HG03558 (cell line): ENCODE results near the gene PARP1.

Experiments used
- ATAC-seq: cut with Tn5 transposase; IDR thresholded peaks from one replicate; pipeline ENCODE4 v1.9.1; 2021; ENCODE audit warnings: moderate number of reproducible peaks; ENCODE audit not compliant: unreplicated experiment; ENCODE audit errors: extremely low read depth

The PARP1 gene

DNA sequence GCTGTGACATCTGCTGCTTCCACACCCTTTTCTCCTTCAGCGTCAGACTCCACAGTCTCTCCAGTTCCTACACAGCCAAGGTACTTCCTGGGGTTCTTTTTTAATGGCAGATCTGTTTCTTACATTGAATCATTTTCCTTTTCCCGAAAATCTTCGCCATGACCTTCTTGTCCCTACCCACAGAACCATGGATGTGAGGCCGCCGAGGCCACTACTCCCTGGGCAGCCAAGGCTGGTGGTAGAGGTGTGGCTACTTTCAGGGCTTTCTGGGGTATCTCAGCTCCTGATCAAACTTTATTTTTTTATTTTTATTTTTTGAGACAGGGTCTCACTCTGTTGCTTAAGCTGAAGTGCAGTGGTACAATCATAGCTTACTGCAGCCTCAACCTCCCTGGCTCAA lies 89.4 kb downstream of the PARP1 start:
- no peak for ATAC-seq

DNA sequence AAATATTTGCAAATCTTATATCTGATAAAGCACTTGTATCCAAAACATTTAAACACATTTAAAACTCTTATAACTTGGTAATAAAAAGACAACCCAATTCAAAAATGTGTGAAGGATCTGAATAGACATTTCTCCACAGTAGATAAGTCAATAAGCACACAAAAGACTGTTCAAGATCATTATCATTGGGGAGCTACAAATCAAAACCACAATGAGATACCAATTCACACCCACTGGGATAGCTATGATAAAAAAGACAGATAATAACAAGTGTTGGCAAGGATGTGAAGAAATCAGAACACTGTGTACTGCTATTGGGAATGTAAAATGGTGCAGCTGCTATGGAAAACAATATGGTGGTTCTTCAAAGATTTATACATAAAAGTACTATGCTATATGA lies 93.8 kb downstream of the PARP1 start:
- ATAC-seq = no peak

DNA sequence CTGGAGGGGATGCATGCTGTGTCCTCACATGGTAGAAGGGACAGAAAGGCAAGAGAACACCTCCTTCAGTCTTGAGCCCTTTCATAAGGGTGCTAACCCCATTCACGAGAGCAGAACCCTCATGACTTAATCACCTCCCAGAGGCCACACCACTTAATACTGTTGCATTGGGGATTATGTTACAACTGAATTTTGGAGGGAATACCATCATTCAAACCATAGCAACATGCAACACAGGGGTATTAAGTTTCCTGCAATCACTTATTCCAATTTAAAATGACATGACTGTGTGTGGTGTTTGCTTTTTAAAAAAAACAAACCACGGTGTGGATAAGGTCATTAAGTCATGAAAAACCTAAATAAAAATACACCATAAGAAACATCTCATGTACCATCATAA lies 95.8 kb downstream of the PARP1 start:
- no peak for ATAC-seq

DNA sequence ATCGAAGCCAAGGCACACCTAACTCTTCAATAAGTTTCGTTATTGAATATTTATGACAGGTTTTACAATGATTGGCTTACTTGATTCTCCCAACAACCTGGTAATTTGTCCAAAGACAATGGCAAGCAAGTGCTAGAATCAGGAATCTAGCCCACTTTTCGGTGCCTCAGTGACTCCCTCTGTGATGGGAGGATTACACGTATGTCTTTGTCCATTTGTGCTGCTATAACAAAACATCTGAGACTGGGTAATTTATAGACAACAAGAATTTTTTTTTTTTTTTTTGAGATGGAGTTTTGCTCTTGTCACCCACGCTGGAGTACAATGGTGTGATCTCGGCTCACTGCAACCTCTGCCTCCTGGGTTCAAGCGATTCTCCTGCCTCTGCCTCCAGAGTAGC lies 96.5 kb downstream of the PARP1 start:
- no peak for ATAC-seq
